Stimulated activated CD8-positive, alpha-beta memory T cell treated with anti-CD3 and anti-CD28 coated beads, Interleukin-12 subunit alpha, Interleukin-12 subunit beta, amount 100 ng/mL, for 1 hour (primary cell): ENCODE results near the gene KRTAP9-9.
"Not testable (repeated sequence)": the region's sequence is repeated elsewhere in the genome, so short reads cannot be mapped to it uniquely, and the experiment has no call there.

ENCODE experiments used
- DNase-seq: peaks from one replicate; pipeline ENCODE4 v3.0.0-alpha.2; 2020; ENCODE audit warnings: low read depth

The KRTAP9-9 gene

GRCh38 chr17:41265078-41265477 is 9.9 kb downstream of the KRTAP9-9 start, which contains the start of gene KRTAP9-6:
TSS of gene KRTAP9-6 (plus strand) at chr17:41265378. CDS start at chr17:41265378, 0 bp downstream.
- DNase-seq, result no peak

- no peak for DNase-seq
These were observed 12.5 kb downstream of the KRTAP9-9 start for GRCh38 chr17:41267711-41268110.

- not testable (repeated sequence) for DNase-seq
These were observed 16.1 kb downstream of the KRTAP9-9 start for GRCh38 chr17:41271323-41271722.

GRCh38 chr17:41271858-41272257 is 16.7 kb downstream of the KRTAP9-9 start:
- DNase-seq, result no peak

GRCh38 chr17:41275648-41276190 is 20.5 kb downstream of the KRTAP9-9 start, which contains the start of gene KRTAP9-7:
TSS of gene KRTAP9-7 (plus strand) at chr17:41275698. CDS start at chr17:41275698, 0 bp downstream.
- DNase-seq, result not testable (repeated sequence)

GRCh38 chr17:41278176-41278955 is 23.2 kb downstream of the KRTAP9-9 start:
- DNase-seq, result no peak

- DNase-seq, result no peak
These were observed 28.9 kb downstream of the KRTAP9-9 start for GRCh38 chr17:41284043-41284442.

- no peak for DNase-seq
These were observed 29.4 kb downstream of the KRTAP9-9 start for GRCh38 chr17:41284546-41284945.

GRCh38 chr17:41287050-41287449 is 31.9 kb downstream of the KRTAP9-9 start:
- DNase-seq, result no peak

GRCh38 chr17:41294016-41294415 is 38.8 kb downstream of the KRTAP9-9 start:
- DNase-seq, result no peak

GRCh38 chr17:41296846-41297245 is 41.7 kb downstream of the KRTAP9-9 start:
- DNase-seq, result no peak

- no peak for DNase-seq
These were observed 43.4 kb downstream of the KRTAP9-9 start for GRCh38 chr17:41298458-41299135.

- DNase-seq, result no peak
These were observed 46.1 kb downstream of the KRTAP9-9 start for GRCh38 chr17:41301204-41301790.

GRCh38 chr17:41301916-41302901 is 47.0 kb downstream of the KRTAP9-9 start, which contains the start of gene KRTAP29-1:
TSS of gene KRTAP29-1 (minus strand) at chr17:41302851. CDS start at chr17:41302851, 0 bp downstream.
- no peak for DNase-seq

- no peak for DNase-seq
These were observed 47.8 kb downstream of the KRTAP9-9 start for GRCh38 chr17:41302981-41303380.

GRCh38 chr17:41304091-41304490 is 48.9 kb downstream of the KRTAP9-9 start:
- DNase-seq, result no peak
